Retinal pigment epithelial cell (primary cell): Measurements from ENCODE around the gene FIGNL2.

ENCODE experiments used
- DNase-seq: peaks from one replicate; pipeline ENCODE4 v3.0.0-alpha.2; 2010; ENCODE audit warnings: low read depth
- H3K4me3 ChIP-seq: 2 replicates; pipeline ENCODE4 v1.5.1; 2011; ENCODE audit warnings: mild to moderate bottlenecking, low read length, control low read depth, moderate library complexity
- TF ChIP-seq, protein P1 (sequence below): conservative IDR thresholded peaks from 2 replicates; pipeline ENCODE4 v1.5.1; 2011; ENCODE audit warnings: low read depth, low read length, control low read depth, inconsistent platforms

The FIGNL2 gene

DNA sequence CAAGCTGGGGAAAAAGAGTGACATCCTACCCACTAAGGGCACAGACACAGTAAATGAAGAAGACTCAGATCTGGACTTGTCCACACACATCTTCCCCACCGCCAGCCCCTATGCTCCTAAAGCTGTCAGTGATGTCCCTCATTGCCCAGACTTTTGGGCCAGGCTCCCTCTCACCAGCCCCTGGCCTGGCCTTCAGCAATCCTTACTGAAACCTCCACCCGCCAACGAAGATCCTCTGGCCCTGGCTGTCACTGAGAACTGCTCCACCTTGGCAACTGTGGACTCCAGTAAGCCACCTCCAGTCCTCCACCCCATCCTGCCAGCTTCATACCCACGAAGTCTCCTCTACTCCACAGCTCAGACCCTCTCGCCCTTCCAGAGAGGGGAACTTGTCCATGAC is 23.3 kb downstream of the FIGNL2 start:
- TF ChIP-seq, protein P1, sequence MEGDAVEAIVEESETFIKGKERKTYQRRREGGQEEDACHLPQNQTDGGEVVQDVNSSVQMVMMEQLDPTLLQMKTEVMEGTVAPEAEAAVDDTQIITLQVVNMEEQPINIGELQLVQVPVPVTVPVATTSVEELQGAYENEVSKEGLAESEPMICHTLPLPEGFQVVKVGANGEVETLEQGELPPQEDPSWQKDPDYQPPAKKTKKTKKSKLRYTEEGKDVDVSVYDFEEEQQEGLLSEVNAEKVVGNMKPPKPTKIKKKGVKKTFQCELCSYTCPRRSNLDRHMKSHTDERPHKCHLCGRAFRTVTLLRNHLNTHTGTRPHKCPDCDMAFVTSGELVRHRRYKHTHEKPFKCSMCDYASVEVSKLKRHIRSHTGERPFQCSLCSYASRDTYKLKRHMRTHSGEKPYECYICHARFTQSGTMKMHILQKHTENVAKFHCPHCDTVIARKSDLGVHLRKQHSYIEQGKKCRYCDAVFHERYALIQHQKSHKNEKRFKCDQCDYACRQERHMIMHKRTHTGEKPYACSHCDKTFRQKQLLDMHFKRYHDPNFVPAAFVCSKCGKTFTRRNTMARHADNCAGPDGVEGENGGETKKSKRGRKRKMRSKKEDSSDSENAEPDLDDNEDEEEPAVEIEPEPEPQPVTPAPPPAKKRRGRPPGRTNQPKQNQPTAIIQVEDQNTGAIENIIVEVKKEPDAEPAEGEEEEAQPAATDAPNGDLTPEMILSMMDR = no peak
- H3K4me3 ChIP-seq = no peak overlapping the region
- no peak for DNase-seq

DNA sequence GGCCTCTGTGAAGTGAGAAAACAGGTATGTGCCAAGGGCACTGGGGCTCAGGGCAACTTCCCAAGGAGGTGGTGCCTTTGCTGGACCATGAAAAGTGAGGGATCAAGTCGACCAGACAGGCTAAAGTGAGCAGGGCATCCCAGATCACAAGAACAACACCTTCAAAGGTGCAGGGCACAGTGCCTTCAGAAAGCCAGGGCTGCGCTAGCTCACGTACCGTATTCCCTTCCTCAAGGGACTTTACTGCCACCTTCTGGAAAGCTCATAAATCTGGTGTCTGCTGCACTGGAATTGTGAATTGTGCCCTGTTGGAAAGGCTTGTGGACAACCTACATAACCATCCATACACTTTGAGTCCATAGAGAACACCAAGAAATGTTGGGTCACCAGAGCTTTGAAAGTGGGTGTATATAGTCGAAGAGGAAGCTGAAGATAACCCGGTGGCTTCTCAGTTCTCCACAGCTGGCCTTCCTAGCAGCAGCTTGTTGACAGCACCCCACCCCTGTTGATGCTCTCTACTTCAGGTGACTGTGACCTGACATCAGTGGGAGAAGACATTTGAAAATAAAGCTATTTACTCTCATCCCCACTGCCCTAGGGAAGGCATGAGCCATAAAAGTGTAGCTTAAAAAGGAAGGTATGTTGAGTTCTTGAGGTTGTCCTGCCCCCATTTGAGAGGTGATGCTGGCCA is 24.5 kb downstream of the FIGNL2 start:
- peak; percentile 27 for DNase-seq
- TF ChIP-seq, protein P1 = peak; percentile 81
- no peak overlapping the region for H3K4me3 ChIP-seq

DNA sequence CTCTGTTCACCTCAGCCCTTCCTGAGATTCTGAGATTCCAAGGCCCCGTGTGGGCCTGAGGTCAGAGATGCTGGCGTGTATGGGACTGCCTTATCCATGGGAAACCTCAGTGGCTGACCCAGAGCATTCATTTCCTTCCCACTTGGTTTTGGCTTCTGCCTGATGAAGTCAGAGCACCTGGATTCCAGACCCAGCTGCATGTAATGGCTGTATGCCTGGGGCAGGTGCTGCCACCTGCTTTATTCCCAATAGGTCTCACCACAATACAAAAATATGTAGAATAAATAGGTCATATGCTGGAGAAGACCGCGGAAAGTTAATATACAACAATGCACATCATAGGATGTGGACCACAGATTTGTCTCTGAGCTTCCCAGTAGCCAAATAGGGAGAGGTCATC is 25.6 kb downstream of the FIGNL2 start:
- no peak for DNase-seq
- no peak overlapping the region for H3K4me3 ChIP-seq
- TF ChIP-seq, protein P1 = no peak

DNA sequence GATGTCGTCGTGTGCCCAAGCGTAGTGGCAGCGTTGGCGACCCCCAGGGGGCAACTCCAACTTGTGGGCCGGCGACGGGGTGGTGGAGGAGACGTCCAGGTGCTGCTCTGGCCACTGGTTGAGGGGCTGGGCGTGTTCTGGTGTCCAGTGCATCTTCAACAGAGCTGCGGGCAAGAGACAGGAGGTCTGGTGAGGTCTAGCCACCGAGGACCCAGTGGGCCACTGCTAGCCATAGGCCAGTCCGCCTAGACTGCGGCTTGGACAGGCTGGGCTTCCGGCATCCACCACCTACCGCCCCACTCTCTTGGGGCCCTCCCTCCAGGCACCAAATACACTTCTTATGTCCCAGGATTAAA is 26.3 kb downstream of the FIGNL2 start:
- DNase-seq = no peak
- TF ChIP-seq, protein P1 = no peak
- no peak overlapping the region for H3K4me3 ChIP-seq

DNA sequence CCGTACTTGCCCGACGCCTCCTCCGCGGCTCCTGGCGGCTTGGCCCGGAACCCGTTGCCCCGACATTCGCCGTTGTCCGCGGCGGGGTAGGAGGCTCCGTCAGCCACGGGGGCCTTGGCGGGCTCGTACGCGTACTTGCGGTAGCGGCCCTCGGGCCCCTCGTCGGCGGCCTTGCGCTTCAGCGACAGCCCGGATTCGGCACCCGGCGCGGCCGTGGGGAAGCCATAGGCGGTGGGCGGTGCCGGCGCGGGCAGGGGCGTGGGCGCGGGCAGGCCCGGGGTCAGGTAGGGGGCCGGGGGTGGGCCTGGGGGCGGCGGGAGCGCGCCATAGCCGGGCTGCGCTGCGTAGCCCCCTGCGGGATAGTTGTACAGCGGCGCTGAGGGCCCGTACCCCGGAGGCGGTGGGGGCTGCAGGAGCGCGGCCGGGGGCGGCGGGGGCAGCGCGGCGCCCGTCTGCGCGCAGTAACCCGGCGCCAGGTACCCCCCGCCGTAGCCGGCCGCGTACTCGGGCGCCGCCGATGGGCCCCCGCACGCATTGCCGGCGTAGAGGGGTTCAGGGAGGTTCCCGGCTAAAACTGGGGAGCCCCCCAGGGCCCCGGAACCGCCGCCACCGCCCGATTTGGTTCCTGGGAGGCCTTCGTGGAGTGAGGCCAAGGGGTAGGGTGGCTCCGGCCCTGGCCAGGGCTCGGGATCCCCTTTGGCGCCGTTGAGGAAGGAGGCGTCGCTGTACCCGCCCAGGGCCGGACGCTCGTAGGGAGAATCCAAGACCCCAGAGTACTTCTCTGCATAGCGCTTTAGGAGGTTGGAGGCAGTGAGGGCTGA is 26.9 kb downstream of the FIGNL2 start:
- no peak overlapping the region for H3K4me3 ChIP-seq
- DNase-seq = no peak
- TF ChIP-seq, protein P1 = no peak

DNA sequence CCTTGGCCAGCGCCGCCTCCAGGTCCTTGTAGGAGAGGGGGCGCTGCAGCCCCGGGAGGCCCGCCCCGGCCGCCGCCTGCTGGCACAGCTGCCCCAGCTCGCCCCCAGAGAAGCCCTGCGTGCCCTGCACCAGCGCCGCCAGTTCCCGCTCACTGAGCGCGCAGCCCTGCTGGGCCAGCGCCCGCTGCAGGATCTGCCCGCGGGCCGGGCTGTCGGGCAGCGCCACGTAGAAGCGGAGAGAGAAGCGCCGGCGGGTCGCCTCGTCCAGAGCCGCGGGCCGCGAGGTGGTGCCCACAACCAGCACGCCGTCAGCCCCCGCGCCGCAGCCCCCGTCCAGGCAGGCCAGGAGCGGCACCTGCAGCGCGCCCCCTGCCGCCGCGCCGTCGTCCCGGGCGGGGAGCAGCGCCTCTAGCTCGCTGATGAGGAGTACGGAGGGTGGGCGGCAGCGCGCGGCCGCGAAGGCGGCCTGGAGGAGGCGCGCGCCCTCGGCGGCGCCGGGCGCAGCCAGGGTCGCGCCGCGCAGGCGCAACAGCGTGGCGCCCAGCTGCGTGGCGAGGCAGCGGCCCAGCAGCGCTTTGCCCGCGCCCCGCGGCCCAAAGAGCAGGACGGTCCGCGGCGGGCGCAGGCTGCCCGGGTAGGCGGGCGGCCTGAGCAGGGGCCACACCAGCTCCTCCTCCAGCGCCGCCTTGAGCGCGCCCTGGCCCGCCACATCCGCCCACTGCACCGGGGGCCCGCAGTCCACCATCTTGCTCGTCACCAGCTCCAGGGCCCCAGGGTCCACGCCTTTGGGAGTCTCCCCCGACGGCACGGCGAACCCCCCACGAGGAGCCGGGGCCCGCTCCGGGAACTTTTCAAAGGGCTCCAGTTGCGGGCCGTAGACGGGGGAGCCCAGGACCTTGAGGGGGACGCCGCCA is 27.7 kb downstream of the FIGNL2 start:
- no peak for DNase-seq
- TF ChIP-seq, protein P1 = no peak
- no peak overlapping the region for H3K4me3 ChIP-seq
